MM.1S (cell line): ENCODE measurements around the gene PKHD1.

ENCODE experiments used
- DNase-seq: peaks from one replicate; pipeline ENCODE4 v3.0.0-alpha.2; 2015
- H2AFZ ChIP-seq: fragments of 300-600 bp; sonication (generic); 2 replicates; pipeline ENCODE4 v1.6.0; 2016; ENCODE audit warnings: antibody characterized with exemption, low read length
- H3F3A ChIP-seq: fragments of 300-600 bp; sonication (generic); 2 replicates; pipeline ENCODE4 v1.6.1; 2016; ENCODE audit warnings: mild to moderate bottlenecking, antibody characterized with exemption, low read length, moderate library complexity, mixed read lengths; ENCODE audit not compliant: insufficient read depth
- H3K27ac ChIP-seq: fragments of 300-600 bp; sonication (generic); 2 replicates; pipeline ENCODE4 v1.5.1; 2016; ENCODE audit warnings: mild to moderate bottlenecking, low read length
- H3K27me3 ChIP-seq: fragments of 300-600 bp; sonication (generic); replicated peaks from 2 replicates; pipeline ENCODE4 v1.6.0; 2016; ENCODE audit warnings: low read length; ENCODE audit not compliant: insufficient read depth
- H3K36me3 ChIP-seq: fragments of 300-600 bp; sonication (generic); replicated peaks from 2 replicates; pipeline ENCODE4 v1.6.1; 2016; ENCODE audit warnings: mild to moderate bottlenecking, low read length, mixed read lengths; ENCODE audit not compliant: insufficient read depth
- H3K4me1 ChIP-seq: fragments of 300-600 bp; sonication (generic); 2 replicates; pipeline ENCODE4 v1.6.1; 2016; ENCODE audit warnings: low read length, mixed read lengths
- H3K4me2 ChIP-seq: fragments of 300-600 bp; sonication (generic); 2 replicates; pipeline ENCODE4 v1.6.0; 2016; ENCODE audit warnings: low read depth, low read length
- H3K4me3 ChIP-seq: fragments of 300-600 bp; sonication (generic); 2 replicates; pipeline ENCODE4 v1.5.1; 2016; ENCODE audit warnings: low read length, mixed read lengths
- H3K79me2 ChIP-seq: fragments of 300-600 bp; sonication (generic); 2 replicates; pipeline ENCODE4 v1.6.1; 2016; ENCODE audit warnings: mixed run types, low read length, mixed read lengths
- H3K9ac ChIP-seq: fragments of 300-600 bp; sonication (generic); 2 replicates; pipeline ENCODE4 v1.6.1; 2016; ENCODE audit warnings: low read length, mixed read lengths
- H3K9me2 ChIP-seq: fragments of 300-600 bp; sonication (generic); replicated peaks from 2 replicates; pipeline ENCODE4 v1.6.1; 2016; ENCODE audit warnings: mild to moderate bottlenecking, low read length, mixed read lengths; ENCODE audit not compliant: insufficient read depth
- H3K9me3 ChIP-seq: fragments of 300-600 bp; sonication (generic); replicated peaks from 2 replicates; pipeline ENCODE4 v1.6.1; 2016; ENCODE audit warnings: mild to moderate bottlenecking, low read length, mixed read lengths; ENCODE audit not compliant: insufficient read depth
- H4K20me1 ChIP-seq: fragments of 300-600 bp; sonication (generic); 2 replicates; pipeline ENCODE4 v1.6.1; 2016; ENCODE audit warnings: mild to moderate bottlenecking, low read length, moderate library complexity, mixed read lengths; ENCODE audit not compliant: insufficient read depth
- EZH2 ChIP-seq: fragments of 300-600 bp; sonication (generic); optimal IDR thresholded peaks from 2 replicates; pipeline ENCODE3; 2017; ENCODE audit warnings: low read depth, mild to moderate bottlenecking, antibody characterized with exemption, low read length, mixed read lengths
- EZH2phosphoT487 ChIP-seq: fragments of 300-600 bp; sonication (generic); IDR thresholded peaks from 2 replicates; pipeline ENCODE4 v1.6.1; 2018; ENCODE audit warnings: antibody characterized with exemption, low read length
- TF ChIP-seq, protein P1 (sequence below): fragments of 300-600 bp; sonication (generic); IDR thresholded peaks from 2 replicates; pipeline ENCODE4 v1.5.1; 2016; ENCODE audit warnings: antibody characterized with exemption, low read length, mixed read lengths

PKHD1 gene

DNA sequence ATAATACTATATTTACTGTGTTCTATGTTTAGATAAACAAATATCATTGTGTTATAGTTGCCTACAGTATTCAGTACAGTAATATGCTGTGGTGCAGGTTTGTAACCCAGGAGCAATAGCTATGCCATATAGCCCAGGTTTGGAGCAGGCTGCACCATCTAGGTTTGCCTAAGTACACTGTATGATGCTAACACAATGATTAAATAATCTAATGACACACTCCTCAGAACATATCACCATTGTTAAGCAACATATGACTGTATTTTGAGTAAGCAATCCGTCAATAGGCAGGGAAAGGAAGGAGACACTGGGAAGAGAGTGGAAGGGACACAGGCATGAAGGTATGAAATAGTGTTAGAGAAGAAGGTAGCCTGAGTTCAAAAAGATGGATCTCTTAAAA lies 369.9 kb downstream of the PKHD1 start:
- H3K4me1 ChIP-seq, result no peaks in the 10 kb centered on the region
- H4K20me1 ChIP-seq, result no peaks in the 10 kb centered on the region
- no peaks in the 10 kb centered on the region for H3K27me3 ChIP-seq
- TF ChIP-seq, protein P1, sequence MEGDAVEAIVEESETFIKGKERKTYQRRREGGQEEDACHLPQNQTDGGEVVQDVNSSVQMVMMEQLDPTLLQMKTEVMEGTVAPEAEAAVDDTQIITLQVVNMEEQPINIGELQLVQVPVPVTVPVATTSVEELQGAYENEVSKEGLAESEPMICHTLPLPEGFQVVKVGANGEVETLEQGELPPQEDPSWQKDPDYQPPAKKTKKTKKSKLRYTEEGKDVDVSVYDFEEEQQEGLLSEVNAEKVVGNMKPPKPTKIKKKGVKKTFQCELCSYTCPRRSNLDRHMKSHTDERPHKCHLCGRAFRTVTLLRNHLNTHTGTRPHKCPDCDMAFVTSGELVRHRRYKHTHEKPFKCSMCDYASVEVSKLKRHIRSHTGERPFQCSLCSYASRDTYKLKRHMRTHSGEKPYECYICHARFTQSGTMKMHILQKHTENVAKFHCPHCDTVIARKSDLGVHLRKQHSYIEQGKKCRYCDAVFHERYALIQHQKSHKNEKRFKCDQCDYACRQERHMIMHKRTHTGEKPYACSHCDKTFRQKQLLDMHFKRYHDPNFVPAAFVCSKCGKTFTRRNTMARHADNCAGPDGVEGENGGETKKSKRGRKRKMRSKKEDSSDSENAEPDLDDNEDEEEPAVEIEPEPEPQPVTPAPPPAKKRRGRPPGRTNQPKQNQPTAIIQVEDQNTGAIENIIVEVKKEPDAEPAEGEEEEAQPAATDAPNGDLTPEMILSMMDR, result no peak
- no peak for TF ChIP-seq EZH2
- no peak for TF ChIP-seq EZH2phosphoT487
- DNase-seq, result no peak
- H3K36me3 ChIP-seq, result no peaks in the 10 kb centered on the region
- H3K4me2 ChIP-seq, result no peak overlapping the region
- no peaks in the 10 kb centered on the region for H3K9me3 ChIP-seq
- H3K9ac ChIP-seq, result no peak overlapping the region
- H2AFZ ChIP-seq, result no peak overlapping the region
- H3F3A ChIP-seq, result no peaks in the 10 kb centered on the region
- H3K9me2 ChIP-seq, result no peaks in the 10 kb centered on the region
- no peak overlapping the region for H3K27ac ChIP-seq
- no peaks in the 10 kb centered on the region for H3K79me2 ChIP-seq
- no peak overlapping the region for H3K4me3 ChIP-seq

DNA sequence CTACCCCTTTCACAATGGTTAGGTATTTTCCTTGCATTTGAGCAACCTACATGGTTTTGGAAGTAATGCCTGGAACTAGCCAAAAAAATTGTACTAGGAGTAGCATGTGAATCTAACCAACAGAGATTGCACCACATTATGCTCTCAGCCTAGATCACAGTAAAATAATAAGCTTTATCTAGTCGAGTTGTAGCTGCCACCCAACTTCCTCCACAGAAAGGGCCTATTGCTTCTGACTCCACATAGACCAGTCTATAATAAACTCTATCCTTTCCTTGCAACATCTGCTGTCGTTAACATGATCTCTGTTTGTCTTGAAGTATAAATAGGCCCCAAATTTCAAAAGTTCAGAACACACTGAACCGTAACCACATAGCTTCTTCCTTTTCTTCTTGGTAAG lies 375.5 kb downstream of the PKHD1 start:
- Histone ChIP-seq H3K4me3 (no peak overlapping the region), H3K4me2 (no peak overlapping the region), H3K9me3 (no peaks in the 10 kb centered on the region), H3K4me1 (no peaks in the 10 kb centered on the region), H3K79me2 (no peaks in the 10 kb centered on the region), H3K27me3 (no peaks in the 10 kb centered on the region), H3K9me2 (no peaks in the 10 kb centered on the region), H2AFZ (no peak overlapping the region), H3K9ac (no peak overlapping the region), H3F3A (no peaks in the 10 kb centered on the region), H4K20me1 (no peaks in the 10 kb centered on the region), H3K36me3 (no peaks in the 10 kb centered on the region), H3K27ac (no peak overlapping the region)
- DNase-seq, result no peak
- TF ChIP-seq, protein P1, result no peak
- no peak for TF ChIP-seq EZH2
- no peak for TF ChIP-seq EZH2phosphoT487

DNA sequence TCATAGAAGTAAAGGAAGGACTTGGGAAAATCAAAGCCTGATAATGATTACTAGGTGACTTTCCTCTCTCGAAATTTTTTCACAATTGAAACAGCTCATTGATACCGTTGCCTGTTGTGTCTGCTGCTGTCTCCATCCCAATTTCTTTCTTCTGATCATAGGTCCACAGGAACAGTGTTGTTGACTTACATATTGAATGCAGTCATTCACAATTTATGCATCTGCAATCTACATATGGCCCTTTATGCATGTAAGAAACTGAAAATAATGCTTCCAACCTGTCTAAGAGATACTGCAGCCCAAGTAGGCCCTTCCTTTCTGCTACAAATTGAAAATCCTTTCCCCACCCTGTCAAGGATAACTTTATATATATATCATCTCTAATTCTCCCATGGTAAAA lies 381.3 kb downstream of the PKHD1 start:
- no peak overlapping the region for H3K9ac ChIP-seq
- H3K27me3 ChIP-seq, result no peaks in the 10 kb centered on the region
- no peak for TF ChIP-seq EZH2
- TF ChIP-seq EZH2phosphoT487, result no peak
- TF ChIP-seq, protein P1, result no peak
- H3K79me2 ChIP-seq, result no peaks in the 10 kb centered on the region
- H3K9me2 ChIP-seq, result no peaks in the 10 kb centered on the region
- H4K20me1 ChIP-seq, result no peaks in the 10 kb centered on the region
- no peaks in the 10 kb centered on the region for H3K4me1 ChIP-seq
- H3K4me3 ChIP-seq, result no peak overlapping the region
- H3K9me3 ChIP-seq, result no peaks in the 10 kb centered on the region
- DNase-seq, result no peak
- no peak overlapping the region for H3K4me2 ChIP-seq
- H3F3A ChIP-seq, result no peaks in the 10 kb centered on the region
- no peak overlapping the region for H2AFZ ChIP-seq
- H3K36me3 ChIP-seq, result no peaks in the 10 kb centered on the region
- H3K27ac ChIP-seq, result no peak overlapping the region
